ENCODE results near the gene KIF26A.

- TF ChIP-seq NFRKB (IDR thresholded peaks at IDR 0.05) (no peak), FOXK2 (IDR thresholded peaks at IDR 0.05) (no peak), ELF4 (IDR thresholded peaks at IDR 0.05) (no peak)
Observed at GRCh38 chr14:104230119-104230815, 91.9 kb downstream of the KIF26A start.

All from HEK293T (cell line).